Central memory CD8-positive, alpha-beta T cell (primary cell): Measurements from ENCODE around the gene ESYT2.

Experiments
- ATAC-seq: fragments of 150-1000 bp; cut with Tn5 transposase; replicated peaks from 2 replicates; pipeline ENCODE4 v1.10.0; 2022; ENCODE audit warnings: mild to moderate bottlenecking, moderate FRiP score, moderate number of reproducible peaks; ENCODE audit not compliant: poor library complexity, severe bottlenecking; ENCODE audit errors: extremely low read depth
- DNase-seq, 2 donors: peaks; one replicate each; pipeline ENCODE4 v3.0.0; 2021; ENCODE audit warnings: low spot score in 2 of 2
- H3K27ac Mint-ChIP-seq: one replicate; pipeline ENCODE4 v1.8.0; 2022; ENCODE audit warnings: low read depth, mild to moderate bottlenecking, moderate library complexity, mixed read lengths
- H3K27me3 Mint-ChIP-seq: one replicate; pipeline ENCODE4 v1.8.0; 2022; ENCODE audit warnings: mixed read lengths
- H3K36me3 Mint-ChIP-seq: one replicate; pipeline ENCODE4 v1.8.0; 2022; ENCODE audit warnings: mild to moderate bottlenecking, moderate library complexity, mixed read lengths; ENCODE audit not compliant: insufficient read depth
- H3K4me1 Mint-ChIP-seq: one replicate; pipeline ENCODE4 v1.8.0; 2022; ENCODE audit warnings: mixed read lengths
- H3K4me3 Mint-ChIP-seq: one replicate; pipeline ENCODE4 v1.8.0; 2022; ENCODE audit warnings: mild to moderate bottlenecking, moderate library complexity, mixed read lengths
- H3K9me3 Mint-ChIP-seq: one replicate; pipeline ENCODE4 v1.8.0; 2022; ENCODE audit warnings: mixed read lengths

The ESYT2 gene

DNA sequence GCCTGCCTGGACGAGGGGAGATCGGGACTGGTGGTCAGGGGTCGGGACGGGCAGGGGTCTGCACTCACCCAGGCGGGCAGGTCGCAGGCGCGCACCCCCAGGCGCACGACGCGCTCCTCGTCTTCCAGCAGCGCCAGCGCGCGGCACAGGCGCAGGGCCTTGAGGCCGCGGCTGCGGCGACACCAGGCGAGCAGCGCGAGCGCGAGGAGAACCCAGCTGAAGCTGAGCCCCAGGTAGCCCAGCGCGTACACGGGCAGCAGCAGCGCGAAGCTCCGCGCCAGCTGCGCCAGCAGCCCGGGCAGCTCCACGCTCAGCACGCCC is 328 bp downstream of the ESYT2 start:
- H3K4me1 Mint-ChIP-seq = peaks cover 26% of the 10 kb centered on the region
- H3K36me3 Mint-ChIP-seq = peaks cover 37% of the 10 kb centered on the region
- H3K9me3 Mint-ChIP-seq = no peaks in the 10 kb centered on the region
- H3K4me3 Mint-ChIP-seq = peak overlapping the region; percentile 87
- peak overlapping the region; percentile 92 for H3K27ac Mint-ChIP-seq
- DNase-seq (peak; percentile 53 to 64), ATAC-seq (peak; percentile 54)
- H3K27me3 Mint-ChIP-seq = no peaks in the 10 kb centered on the region

GRCh38 chr7:158828133-158829020 is 932 bp downstream of the ESYT2 start:
- peak overlapping the region; percentile 92 for H3K27ac Mint-ChIP-seq
- H3K4me3 Mint-ChIP-seq = peak overlapping the region; percentile 87
- H3K4me1 Mint-ChIP-seq = peaks cover 27% of the 10 kb centered on the region
- DNase-seq (peak in 1 of 2 donors; percentile 19), ATAC-seq (no peak)
- no peaks in the 10 kb centered on the region for H3K27me3 Mint-ChIP-seq
- H3K36me3 Mint-ChIP-seq = peaks cover 38% of the 10 kb centered on the region
- no peaks in the 10 kb centered on the region for H3K9me3 Mint-ChIP-seq

DNA sequence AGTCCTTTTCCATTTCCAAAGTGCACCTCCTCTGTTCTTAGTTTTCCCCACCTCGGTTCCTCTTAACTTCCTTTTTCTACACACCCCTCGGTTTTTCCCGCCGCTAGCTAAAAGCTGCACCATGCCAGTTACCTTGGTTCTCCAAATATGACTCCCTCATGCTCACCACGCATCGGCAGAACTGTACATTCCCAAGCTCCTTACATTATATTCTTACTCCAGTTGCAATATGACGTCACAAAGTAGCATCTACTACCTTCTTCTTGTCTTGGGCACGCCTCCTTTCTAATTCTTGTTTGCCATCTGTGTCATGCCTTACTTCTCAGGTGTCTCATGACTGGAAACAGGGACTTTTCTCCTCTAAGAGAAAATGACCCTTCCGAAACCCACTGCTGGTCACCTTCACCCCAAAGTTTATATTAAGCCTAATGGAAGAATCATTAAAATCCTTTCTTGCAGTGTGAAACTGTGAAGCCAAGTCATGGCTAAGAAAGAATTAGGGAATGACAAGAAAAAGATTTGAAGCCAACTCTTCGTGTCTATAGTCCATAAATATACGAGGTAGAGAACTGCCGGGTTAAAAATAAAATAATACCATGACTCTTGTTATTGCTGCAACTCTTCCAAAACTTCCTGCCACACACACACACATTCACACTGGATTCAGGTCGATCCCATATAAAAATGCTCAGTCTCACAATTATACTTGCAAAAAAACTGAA is 1.7 kb downstream of the ESYT2 start:
- peak overlapping the region; percentile 87 for H3K4me3 Mint-ChIP-seq
- H3K36me3 Mint-ChIP-seq = peaks cover 40% of the 10 kb centered on the region
- no peak for ATAC-seq
- DNase-seq = no peak
- H3K27me3 Mint-ChIP-seq = no peaks in the 10 kb centered on the region
- peaks cover 27% of the 10 kb centered on the region for H3K4me1 Mint-ChIP-seq
- H3K9me3 Mint-ChIP-seq = no peaks in the 10 kb centered on the region
- H3K27ac Mint-ChIP-seq = peak overlapping the region; percentile 92

GRCh38 chr7:158825628-158826289 is 3.5 kb downstream of the ESYT2 start:
- ATAC-seq = no peak
- no peak for DNase-seq
- H3K27ac Mint-ChIP-seq = peak overlapping the region; percentile 29
- H3K9me3 Mint-ChIP-seq = no peaks in the 10 kb centered on the region
- H3K4me1 Mint-ChIP-seq = peaks cover 40% of the 10 kb centered on the region
- H3K4me3 Mint-ChIP-seq = peak overlapping the region; percentile 38
- no peaks in the 10 kb centered on the region for H3K27me3 Mint-ChIP-seq
- H3K36me3 Mint-ChIP-seq = peaks cover 42% of the 10 kb centered on the region

- DNase-seq (peak; percentile 46 to 79), ATAC-seq (peak; percentile 91)
- H3K9me3 Mint-ChIP-seq = no peaks in the 10 kb centered on the region
- H3K4me3 Mint-ChIP-seq = peak overlapping the region; percentile 61
- peaks cover 51% of the 10 kb centered on the region for H3K4me1 Mint-ChIP-seq
- no peaks in the 10 kb centered on the region for H3K27me3 Mint-ChIP-seq
- peaks cover 29% of the 10 kb centered on the region for H3K36me3 Mint-ChIP-seq
- H3K27ac Mint-ChIP-seq = peak overlapping the region; percentile 67
Measured at GRCh38 chr7:158824028-158824427, 5.3 kb downstream of the ESYT2 start.

DNA sequence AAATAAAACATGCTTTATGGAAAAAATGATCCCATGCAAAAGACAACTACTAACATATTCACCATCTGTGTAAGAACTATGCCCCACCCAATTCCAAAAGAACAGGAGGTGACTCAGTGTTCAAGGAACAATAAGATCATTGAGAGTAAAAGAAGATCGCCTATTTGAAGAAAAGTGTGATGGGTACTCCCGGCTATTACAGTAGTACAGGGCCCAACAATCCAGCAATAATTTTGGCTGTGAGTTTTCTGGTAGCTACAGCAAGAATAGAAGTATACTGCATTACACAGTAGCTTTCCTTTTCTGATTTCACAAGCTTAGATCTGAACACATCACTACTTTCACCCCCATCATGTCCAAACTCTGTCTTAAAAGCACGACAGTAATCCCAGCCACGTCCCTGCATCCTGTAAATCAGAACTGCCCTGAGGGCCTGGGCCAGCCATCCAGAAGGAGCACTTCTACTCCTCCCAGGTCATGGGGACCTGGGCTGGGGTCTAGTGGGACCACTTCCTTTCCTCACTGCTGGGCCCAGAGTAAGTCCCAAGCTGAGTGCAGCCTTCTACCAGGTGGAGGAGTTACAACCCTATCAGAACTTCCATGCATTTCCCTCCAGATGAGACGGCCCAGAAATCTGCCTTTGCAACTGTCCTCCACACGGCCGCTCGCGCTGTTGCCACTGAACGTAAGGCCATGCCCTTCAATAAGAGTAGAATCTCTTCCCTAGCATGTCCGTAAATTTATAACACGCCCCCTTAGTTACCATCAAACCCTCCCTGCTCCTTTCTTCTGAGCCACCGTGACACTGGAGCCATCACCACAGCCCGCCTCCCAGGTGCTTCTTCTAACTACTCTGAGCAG is 7.9 kb downstream of the ESYT2 start:
- no peak for ATAC-seq
- Mint-ChIP-seq H3K27ac (peak overlapping the region; percentile 81), H3K9me3 (no peaks in the 10 kb centered on the region), H3K27me3 (no peaks in the 10 kb centered on the region), H3K4me3 (peak overlapping the region; percentile 66), H3K36me3 (peaks cover 20% of the 10 kb centered on the region), H3K4me1 (peaks cover 66% of the 10 kb centered on the region)
- no peak for DNase-seq

DNA sequence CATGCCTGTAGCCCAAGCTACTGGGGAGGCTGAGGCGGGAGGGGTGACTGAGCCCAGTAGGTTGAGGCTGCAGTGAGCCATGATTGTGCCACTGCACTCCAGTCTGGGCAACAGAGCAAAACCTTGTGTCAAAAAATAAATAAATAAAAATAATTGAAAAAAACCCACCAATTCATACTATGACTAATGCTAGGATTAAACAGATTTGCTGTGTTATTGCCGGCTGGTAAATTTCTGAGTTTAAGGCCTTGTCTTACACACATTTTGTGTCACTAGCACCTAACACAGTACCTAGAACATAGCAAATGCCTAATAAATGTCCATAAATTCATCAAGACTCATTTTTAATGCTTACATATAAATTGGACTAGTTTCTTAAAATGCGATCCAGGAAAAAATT is 8.7 kb downstream of the ESYT2 start:
- ATAC-seq = no peak
- H3K27me3 Mint-ChIP-seq = no peaks in the 10 kb centered on the region
- no peak overlapping the region for H3K4me3 Mint-ChIP-seq
- H3K36me3 Mint-ChIP-seq = peaks cover 22% of the 10 kb centered on the region
- H3K27ac Mint-ChIP-seq = peak overlapping the region; percentile 81
- no peak for DNase-seq
- H3K9me3 Mint-ChIP-seq = no peaks in the 10 kb centered on the region
- H3K4me1 Mint-ChIP-seq = peaks cover 71% of the 10 kb centered on the region

- Mint-ChIP-seq H3K27ac (peak overlapping the region; percentile 93), H3K9me3 (no peaks in the 10 kb centered on the region), H3K4me3 (peak overlapping the region; percentile 82), H3K36me3 (peaks cover 25% of the 10 kb centered on the region), H3K4me1 (peaks cover 76% of the 10 kb centered on the region), H3K27me3 (no peaks in the 10 kb centered on the region)
- DNase-seq (no peak), ATAC-seq (no peak)
Measured at GRCh38 chr7:158819571-158820203, 9.6 kb downstream of the ESYT2 start.

GRCh38 chr7:158818325-158819213 is 10.7 kb downstream of the ESYT2 start:
- Mint-ChIP-seq H3K27ac (peak overlapping the region; percentile 93), H3K9me3 (no peaks in the 10 kb centered on the region), H3K36me3 (peaks cover 27% of the 10 kb centered on the region), H3K4me1 (peaks cover 74% of the 10 kb centered on the region), H3K4me3 (peak overlapping the region; percentile 82), H3K27me3 (no peaks in the 10 kb centered on the region)
- peak; percentile 51 to 72 for DNase-seq
- peak; percentile 89 for ATAC-seq

DNA sequence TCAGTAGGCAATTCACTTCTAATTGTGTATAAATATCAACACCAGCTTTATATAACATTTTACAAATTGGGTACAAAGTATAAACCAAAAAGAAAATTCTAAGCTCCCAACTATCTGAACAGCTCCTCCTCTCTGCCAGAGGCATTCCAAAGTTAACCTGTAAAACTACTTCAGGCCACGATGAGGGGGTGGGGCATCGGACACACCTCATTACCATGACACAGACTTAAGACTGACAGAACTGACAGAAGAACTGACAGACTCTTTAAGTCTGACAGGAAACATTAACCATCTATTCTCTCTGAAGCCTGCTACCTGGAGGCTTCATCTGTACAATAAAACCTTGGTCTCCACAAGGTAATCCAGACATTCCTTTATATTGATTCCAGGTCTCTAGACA is 12.3 kb downstream of the ESYT2 start:
- Mint-ChIP-seq H3K4me1 (peaks cover 89% of the 10 kb centered on the region), H3K36me3 (peaks cover 25% of the 10 kb centered on the region), H3K27me3 (no peaks in the 10 kb centered on the region), H3K27ac (peak overlapping the region; percentile 93), H3K9me3 (no peaks in the 10 kb centered on the region), H3K4me3 (peak overlapping the region; percentile 51)
- no peak for ATAC-seq
- DNase-seq = no peak

DNA sequence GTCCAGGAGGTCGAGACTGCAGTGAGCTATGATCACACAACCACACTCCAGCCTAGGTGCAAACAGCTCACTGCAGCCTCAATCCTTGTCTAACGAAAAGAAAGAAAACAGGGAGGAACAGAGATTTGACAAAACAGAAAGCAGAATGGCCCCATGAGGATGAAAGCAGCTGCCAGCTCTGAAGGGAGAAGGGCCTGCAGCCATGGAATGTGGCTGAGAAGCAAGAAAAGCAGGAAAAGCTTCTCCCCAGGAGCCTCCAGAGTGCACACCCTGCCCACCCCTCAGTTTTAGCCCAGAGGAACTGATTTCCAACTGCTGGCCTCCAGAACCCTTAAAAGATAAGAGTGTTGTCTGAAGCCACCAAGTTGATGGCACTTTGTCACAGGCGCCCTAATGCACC is 13.0 kb downstream of the ESYT2 start:
- H3K4me3 Mint-ChIP-seq = peak overlapping the region; percentile 66
- peak overlapping the region; percentile 93 for H3K27ac Mint-ChIP-seq
- DNase-seq (no peak), ATAC-seq (no peak)
- H3K27me3 Mint-ChIP-seq = no peaks in the 10 kb centered on the region
- peaks cover 89% of the 10 kb centered on the region for H3K4me1 Mint-ChIP-seq
- no peaks in the 10 kb centered on the region for H3K9me3 Mint-ChIP-seq
- peaks cover 21% of the 10 kb centered on the region for H3K36me3 Mint-ChIP-seq
